Measurements from ENCODE around the gene TTLL11. TPM values are rescaled to one million over a fixed set of nuclear protein-coding genes. Genes with fewer than 3 reads are reported as not detected.
A peak's percentile ranks its signal among the peaks of the same experiment; 100 is the strongest.

TTLL11 gene
- total and polyA plus RNA-seq, 4 donors: 3.6 to 7.8 (median 5.9) TPM

GRCh38 chr9:122099271-122099869, 6.3 kb upstream of the TTLL11 start:
- no peak overlapping the region for H3K4me3 ChIP-seq
- H3K4me1 ChIP-seq (ENCODE audit: control insufficient read depth in 5 of 5, insufficient read depth in 5 of 5, low read length in 5 of 5): peaks cover 0 to 2% (median 0%) of the 10 kb centered on the region in 5 donors
- peaks cover 0 to 3% (median 0%) of the 10 kb centered on the region in 4 donors for H3K9me3 ChIP-seq (ENCODE audit: control insufficient read depth in 4 of 4, insufficient read depth in 3 of 4, low read length in 3 of 4)
- H3K27ac ChIP-seq (ENCODE audit: low read depth in 1 of 2, low read length in 1 of 2): no peak overlapping the region
- ATAC-seq (ENCODE audit: insufficient read depth, low FRiP score) (peak; percentile 83), DNase-seq (peak; percentile 82)
- 41 to 47% methylated on average over 16 of the region's 16 CpGs for WGBS, 2 donors
- peaks cover 0 to 4% (median 3%) of the 10 kb centered on the region in 3 donors for H3K27me3 ChIP-seq (ENCODE audit: control insufficient read depth in 3 of 3, insufficient read depth in 3 of 3, low read length in 2 of 3)
- no peak overlapping the region for H3K9ac ChIP-seq (ENCODE audit: insufficient read depth in 1 of 2, low read length in 2 of 2)
- H3K36me3 ChIP-seq (ENCODE audit: control insufficient read depth in 4 of 4, insufficient read depth in 4 of 4, low read length in 4 of 4): no peaks in the 10 kb centered on the region
- TF ChIP-seq, protein P1, sequence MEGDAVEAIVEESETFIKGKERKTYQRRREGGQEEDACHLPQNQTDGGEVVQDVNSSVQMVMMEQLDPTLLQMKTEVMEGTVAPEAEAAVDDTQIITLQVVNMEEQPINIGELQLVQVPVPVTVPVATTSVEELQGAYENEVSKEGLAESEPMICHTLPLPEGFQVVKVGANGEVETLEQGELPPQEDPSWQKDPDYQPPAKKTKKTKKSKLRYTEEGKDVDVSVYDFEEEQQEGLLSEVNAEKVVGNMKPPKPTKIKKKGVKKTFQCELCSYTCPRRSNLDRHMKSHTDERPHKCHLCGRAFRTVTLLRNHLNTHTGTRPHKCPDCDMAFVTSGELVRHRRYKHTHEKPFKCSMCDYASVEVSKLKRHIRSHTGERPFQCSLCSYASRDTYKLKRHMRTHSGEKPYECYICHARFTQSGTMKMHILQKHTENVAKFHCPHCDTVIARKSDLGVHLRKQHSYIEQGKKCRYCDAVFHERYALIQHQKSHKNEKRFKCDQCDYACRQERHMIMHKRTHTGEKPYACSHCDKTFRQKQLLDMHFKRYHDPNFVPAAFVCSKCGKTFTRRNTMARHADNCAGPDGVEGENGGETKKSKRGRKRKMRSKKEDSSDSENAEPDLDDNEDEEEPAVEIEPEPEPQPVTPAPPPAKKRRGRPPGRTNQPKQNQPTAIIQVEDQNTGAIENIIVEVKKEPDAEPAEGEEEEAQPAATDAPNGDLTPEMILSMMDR (IDR thresholded peaks at IDR 0.05; ENCODE audit: control extremely low read depth, extremely low read depth): peak; percentile 87

DNA sequence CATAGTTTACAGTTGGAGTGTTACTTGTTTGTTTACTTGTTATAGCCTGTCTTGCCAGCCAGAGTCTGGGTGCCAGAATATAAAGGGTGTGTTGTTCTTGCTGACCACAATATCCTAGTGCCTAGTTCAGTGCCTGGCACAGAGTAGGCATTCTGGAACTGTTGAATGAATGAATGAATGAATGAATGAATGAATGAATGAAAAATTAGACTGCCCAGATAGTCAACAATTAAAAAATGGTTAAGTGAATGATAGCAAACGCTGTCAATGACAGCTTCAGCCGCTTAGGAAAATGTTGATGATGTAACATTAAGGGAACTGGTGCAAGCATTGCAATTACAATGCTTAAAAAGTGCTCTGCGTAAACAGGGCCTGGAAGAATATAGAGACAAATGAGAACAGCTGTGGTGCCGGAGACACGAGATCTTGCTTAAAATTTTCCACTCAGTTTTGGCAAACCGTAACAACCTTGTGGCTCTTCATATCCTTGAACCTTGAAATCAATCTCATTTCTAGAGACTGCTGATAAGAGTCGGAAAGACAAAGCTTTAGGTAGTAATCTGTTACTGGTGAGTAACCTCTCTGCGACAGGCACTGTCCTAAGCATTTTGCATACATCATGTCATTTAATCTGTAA, 4.7 kb upstream of the TTLL11 start:
- H3K9ac ChIP-seq (ENCODE audit: insufficient read depth in 1 of 2, low read length in 2 of 2): no peak overlapping the region
- WGBS, 2 donors: 58 to 69% methylated on average over 8 of the region's 8 CpGs
- no peak overlapping the region for H3K4me3 ChIP-seq
- DNase-seq (no peak), ATAC-seq (ENCODE audit: insufficient read depth, low FRiP score) (no peak)
- H3K27me3 ChIP-seq (ENCODE audit: control insufficient read depth in 3 of 3, insufficient read depth in 3 of 3, low read length in 2 of 3): peaks cover 0 to 4% (median 3%) of the 10 kb centered on the region in 3 donors
- H3K27ac ChIP-seq (ENCODE audit: low read depth in 1 of 2, low read length in 1 of 2): no peak overlapping the region
- TF ChIP-seq, protein P1 (IDR thresholded peaks at IDR 0.05; ENCODE audit: control extremely low read depth, extremely low read depth): no peak
- no peaks in the 10 kb centered on the region for H3K36me3 ChIP-seq (ENCODE audit: control insufficient read depth in 4 of 4, insufficient read depth in 4 of 4, low read length in 4 of 4)
- H3K4me1 ChIP-seq (ENCODE audit: control insufficient read depth in 5 of 5, insufficient read depth in 5 of 5, low read length in 5 of 5): peaks cover 0 to 3% (median 0%) of the 10 kb centered on the region in 5 donors
- H3K9me3 ChIP-seq (ENCODE audit: control insufficient read depth in 4 of 4, insufficient read depth in 3 of 4, low read length in 3 of 4): no peaks in the 10 kb centered on the region

- peaks cover 1 to 9% (median 5%) of the 10 kb centered on the region in 5 donors for H3K4me1 ChIP-seq (ENCODE audit: control insufficient read depth in 5 of 5, insufficient read depth in 5 of 5, low read length in 5 of 5)
- ATAC-seq (ENCODE audit: insufficient read depth, low FRiP score) (no peak), DNase-seq (no peak)
- TF ChIP-seq, protein P1 (IDR thresholded peaks at IDR 0.05; ENCODE audit: control extremely low read depth, extremely low read depth): no peak
- H3K9me3 ChIP-seq (ENCODE audit: control insufficient read depth in 4 of 4, insufficient read depth in 3 of 4, low read length in 3 of 4): no peaks in the 10 kb centered on the region
- H3K27me3 ChIP-seq (ENCODE audit: control insufficient read depth in 3 of 3, insufficient read depth in 3 of 3, low read length in 2 of 3): peaks cover 0 to 4% (median 3%) of the 10 kb centered on the region in 3 donors
- H3K27ac ChIP-seq (ENCODE audit: low read depth in 1 of 2, low read length in 1 of 2): no peak overlapping the region
- no peak overlapping the region for H3K4me3 ChIP-seq
- H3K9ac ChIP-seq (ENCODE audit: insufficient read depth in 1 of 2, low read length in 2 of 2): no peak overlapping the region
- no peaks in the 10 kb centered on the region for H3K36me3 ChIP-seq (ENCODE audit: control insufficient read depth in 4 of 4, insufficient read depth in 4 of 4, low read length in 4 of 4)
- 84 to 92% methylated on average over 4 of the region's 4 CpGs for WGBS, 2 donors
Measured at GRCh38 chr9:122096620-122097415, 3.7 kb upstream of the TTLL11 start.
